Measurements from ENCODE around the gene ZNF316.
"Not testable (repeated sequence)": the region's sequence is repeated elsewhere in the genome, so short reads cannot be mapped to it uniquely, and the experiment has no call there.

The ZNF316 gene

DNA sequence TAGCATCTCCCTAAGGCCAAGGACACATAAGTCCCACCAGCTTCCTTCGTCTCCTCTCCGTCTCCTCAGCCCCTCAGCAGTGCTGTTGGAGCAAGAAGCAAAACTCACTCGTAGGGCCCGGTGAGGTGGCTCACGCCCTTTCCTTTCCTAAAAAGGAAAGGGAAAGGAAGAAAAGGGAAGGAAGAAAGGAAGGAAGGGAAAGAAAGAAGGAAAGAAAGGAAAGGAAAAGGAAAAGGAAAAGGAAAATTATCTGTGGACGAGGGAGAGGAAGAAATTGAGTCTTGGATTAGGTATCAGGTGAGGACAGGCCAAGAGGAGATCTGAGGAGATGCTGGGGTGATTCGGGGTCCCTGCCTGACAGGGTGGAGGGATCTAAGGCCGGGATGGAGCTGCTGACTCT, 3.1 kb upstream of the ZNF316 start:
- Histone ChIP-seq H3K9me3 (ENCODE audit: control insufficient read depth, insufficient read depth, low read length) (no peaks in the 10 kb centered on the region), H3K36me3 (ENCODE audit: insufficient read depth, low read length) (no peaks in the 10 kb centered on the region), H3K9ac (ENCODE audit: low read depth, low read length) (no peak overlapping the region), H3K4me1 (ENCODE audit: insufficient read depth, low read length) (no peaks in the 10 kb centered on the region)

DNA sequence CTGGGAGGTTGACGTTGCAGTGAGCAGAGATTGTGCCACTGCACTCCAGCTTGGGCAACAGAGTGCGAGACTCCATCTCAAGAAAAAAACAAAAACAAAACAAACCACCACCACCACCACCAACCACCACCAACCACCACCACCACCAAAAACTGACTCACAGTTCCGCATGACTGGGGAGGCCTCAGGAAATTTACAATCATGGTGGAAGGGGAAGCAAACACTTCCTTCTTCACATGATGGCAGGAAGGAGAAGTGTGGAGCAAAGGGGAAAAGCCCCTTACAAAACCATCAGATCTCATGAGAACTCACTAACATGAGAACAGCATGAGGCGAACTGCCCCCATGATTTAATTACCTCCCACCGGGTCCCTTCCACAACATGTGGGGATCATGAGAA, 2.1 kb upstream of the ZNF316 start:
- H3K9me3 ChIP-seq (ENCODE audit: control insufficient read depth, insufficient read depth, low read length); H3K4me1 ChIP-seq (ENCODE audit: insufficient read depth, low read length); H3K36me3 ChIP-seq (ENCODE audit: insufficient read depth, low read length); H3K9ac ChIP-seq (ENCODE audit: low read depth, low read length): not testable (repeated sequence)

DNA sequence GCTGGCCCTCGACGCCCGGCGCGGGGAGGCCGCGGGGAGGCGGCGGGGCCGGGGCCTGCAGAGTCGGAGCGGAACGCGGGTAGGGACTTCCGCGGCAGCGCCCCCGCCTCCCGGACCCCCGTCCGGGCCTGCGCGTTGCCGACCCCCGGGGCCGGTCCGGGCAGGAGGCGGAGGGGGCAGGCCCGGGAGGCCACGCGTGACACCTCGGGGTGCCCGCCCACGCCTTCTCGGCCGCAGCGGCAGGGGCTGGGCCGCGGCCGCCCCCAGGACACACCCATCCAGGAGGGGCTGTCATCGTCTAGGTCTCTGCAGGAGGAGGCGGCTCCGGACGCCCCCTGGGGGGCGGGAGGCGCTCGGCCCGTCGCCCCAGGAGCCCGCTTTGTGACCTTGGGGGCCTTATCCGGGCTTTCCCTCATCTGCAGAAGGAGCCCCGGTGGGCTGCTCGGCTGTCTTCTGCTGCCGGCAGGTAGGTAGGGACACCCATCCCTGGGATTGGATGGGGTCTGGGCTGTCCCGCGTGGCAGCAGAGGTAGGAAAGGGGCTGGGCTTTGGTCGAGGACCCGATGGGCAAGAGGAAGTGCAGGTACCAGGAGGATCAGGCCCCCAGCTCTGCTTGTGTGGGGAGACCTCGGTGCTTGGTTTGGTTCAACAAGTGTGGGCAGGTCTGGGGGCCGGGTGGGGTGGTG, 569 bp downstream of the ZNF316 start:
- Histone ChIP-seq H3K36me3 (ENCODE audit: insufficient read depth, low read length) (no peaks in the 10 kb centered on the region), H3K9me3 (ENCODE audit: control insufficient read depth, insufficient read depth, low read length) (no peaks in the 10 kb centered on the region), H3K9ac (ENCODE audit: low read depth, low read length) (peak overlapping the region; percentile 56; the same call in 1 of the 2 replicates), H3K4me1 (ENCODE audit: insufficient read depth, low read length) (no peaks in the 10 kb centered on the region)

- no peak overlapping the region for H3K9ac ChIP-seq (ENCODE audit: low read depth, low read length)
- H3K9me3 ChIP-seq (ENCODE audit: control insufficient read depth, insufficient read depth, low read length) = no peaks in the 10 kb centered on the region
- H3K4me1 ChIP-seq (ENCODE audit: insufficient read depth, low read length) = no peaks in the 10 kb centered on the region
- no peaks in the 10 kb centered on the region for H3K36me3 ChIP-seq (ENCODE audit: insufficient read depth, low read length)
These were observed 1.9 kb downstream of the ZNF316 start for GRCh38 chr7:6639032-6639431.

DNA sequence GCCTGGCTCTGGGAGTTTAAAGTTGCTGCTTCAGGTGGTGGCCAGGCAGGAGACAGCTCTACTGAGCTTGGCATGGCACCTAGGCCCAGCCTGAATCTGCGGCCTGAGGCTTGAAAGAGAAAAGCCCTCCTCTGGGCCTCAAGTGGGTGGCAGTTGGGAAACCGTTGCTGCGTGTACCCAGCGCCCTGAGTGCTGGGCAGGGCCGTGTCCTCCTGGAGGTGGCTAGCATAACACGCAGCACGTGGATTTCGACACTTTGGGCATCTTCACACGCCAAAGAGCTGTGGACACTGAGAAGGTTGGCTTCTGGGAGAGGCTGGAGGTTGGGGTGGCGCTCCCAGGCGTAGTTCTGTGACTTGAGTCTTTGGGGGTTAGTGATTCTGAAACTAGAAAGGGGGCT, 2.5 kb downstream of the ZNF316 start:
- H3K4me1 ChIP-seq (ENCODE audit: insufficient read depth, low read length) = no peaks in the 10 kb centered on the region
- no peak overlapping the region for H3K9ac ChIP-seq (ENCODE audit: low read depth, low read length)
- peaks cover 4% of the 10 kb centered on the region; the same call in 1 of the 2 replicates for H3K36me3 ChIP-seq (ENCODE audit: insufficient read depth, low read length)
- no peaks in the 10 kb centered on the region for H3K9me3 ChIP-seq (ENCODE audit: control insufficient read depth, insufficient read depth, low read length)

- no peaks in the 10 kb centered on the region for H3K9me3 ChIP-seq (ENCODE audit: control insufficient read depth, insufficient read depth, low read length)
- no peaks in the 10 kb centered on the region for H3K4me1 ChIP-seq (ENCODE audit: insufficient read depth, low read length)
- peaks cover 6% of the 10 kb centered on the region; the same call in 1 of the 2 replicates for H3K36me3 ChIP-seq (ENCODE audit: insufficient read depth, low read length)
- H3K9ac ChIP-seq (ENCODE audit: low read depth, low read length) = no peak overlapping the region; the same call in 1 of the 2 replicates
These were observed 3.2 kb downstream of the ZNF316 start for GRCh38 chr7:6640246-6640721.

- no peaks in the 10 kb centered on the region for H3K9me3 ChIP-seq (ENCODE audit: control insufficient read depth, insufficient read depth, low read length)
- no peaks in the 10 kb centered on the region for H3K4me1 ChIP-seq (ENCODE audit: insufficient read depth, low read length)
- H3K36me3 ChIP-seq (ENCODE audit: insufficient read depth, low read length) = peaks cover 6% of the 10 kb centered on the region; the same call in 1 of the 2 replicates
- H3K9ac ChIP-seq (ENCODE audit: low read depth, low read length) = no peak overlapping the region
These were observed 4.4 kb downstream of the ZNF316 start for GRCh38 chr7:6641305-6642035.

GRCh38 chr7:6642239-6642839, 5.2 kb downstream of the ZNF316 start:
- H3K9me3 ChIP-seq (ENCODE audit: control insufficient read depth, insufficient read depth, low read length) = no peaks in the 10 kb centered on the region
- H3K36me3 ChIP-seq (ENCODE audit: insufficient read depth, low read length) = peaks cover 6% of the 10 kb centered on the region; the same call in 1 of the 2 replicates
- H3K4me1 ChIP-seq (ENCODE audit: insufficient read depth, low read length) = no peaks in the 10 kb centered on the region
- no peak overlapping the region for H3K9ac ChIP-seq (ENCODE audit: low read depth, low read length)

DNA sequence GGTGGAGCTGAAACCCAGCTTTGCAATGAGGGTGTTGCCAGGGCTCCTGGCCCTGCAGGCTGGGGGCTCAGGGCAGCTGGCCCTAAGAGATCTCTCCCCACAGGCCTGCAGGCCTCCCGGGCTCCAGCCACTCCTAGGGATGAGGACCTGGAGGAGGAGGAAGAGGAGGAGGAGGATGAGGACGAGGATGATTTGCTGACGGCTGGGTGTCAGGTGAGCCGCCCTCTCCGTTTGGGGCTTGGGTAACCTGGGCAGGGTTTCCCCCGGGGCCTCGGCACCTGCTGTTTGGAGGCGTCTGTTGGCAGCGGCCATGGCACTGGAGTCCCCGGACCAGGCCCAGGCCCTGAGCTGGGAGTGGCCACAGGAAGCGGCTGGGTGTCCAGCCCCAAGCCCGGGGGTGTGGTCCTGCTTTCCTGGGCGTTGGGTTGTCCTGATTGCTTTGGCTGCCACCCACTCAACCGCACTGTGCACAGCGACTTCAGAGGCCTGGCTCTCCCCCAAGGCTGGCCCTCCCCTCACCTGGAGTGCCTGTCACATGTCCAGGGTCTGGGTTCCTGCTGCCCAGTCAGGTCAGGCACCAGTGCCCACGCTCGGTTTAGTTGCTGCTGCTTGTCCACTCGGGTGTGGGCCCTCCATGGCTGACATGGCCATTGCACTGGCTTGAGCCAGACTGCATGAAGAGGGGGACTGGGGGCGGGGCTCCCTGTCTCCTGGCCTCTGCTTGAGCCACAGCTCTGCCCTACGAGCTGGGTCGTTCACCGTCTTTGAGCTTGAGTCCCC, 5.9 kb downstream of the ZNF316 start:
- H3K9ac ChIP-seq (ENCODE audit: low read depth, low read length) = no peak overlapping the region
- no peaks in the 10 kb centered on the region for H3K4me1 ChIP-seq (ENCODE audit: insufficient read depth, low read length)
- no peaks in the 10 kb centered on the region for H3K9me3 ChIP-seq (ENCODE audit: control insufficient read depth, insufficient read depth, low read length)
- H3K36me3 ChIP-seq (ENCODE audit: insufficient read depth, low read length) = peaks cover 6% of the 10 kb centered on the region; the same call in 1 of the 2 replicates

DNA sequence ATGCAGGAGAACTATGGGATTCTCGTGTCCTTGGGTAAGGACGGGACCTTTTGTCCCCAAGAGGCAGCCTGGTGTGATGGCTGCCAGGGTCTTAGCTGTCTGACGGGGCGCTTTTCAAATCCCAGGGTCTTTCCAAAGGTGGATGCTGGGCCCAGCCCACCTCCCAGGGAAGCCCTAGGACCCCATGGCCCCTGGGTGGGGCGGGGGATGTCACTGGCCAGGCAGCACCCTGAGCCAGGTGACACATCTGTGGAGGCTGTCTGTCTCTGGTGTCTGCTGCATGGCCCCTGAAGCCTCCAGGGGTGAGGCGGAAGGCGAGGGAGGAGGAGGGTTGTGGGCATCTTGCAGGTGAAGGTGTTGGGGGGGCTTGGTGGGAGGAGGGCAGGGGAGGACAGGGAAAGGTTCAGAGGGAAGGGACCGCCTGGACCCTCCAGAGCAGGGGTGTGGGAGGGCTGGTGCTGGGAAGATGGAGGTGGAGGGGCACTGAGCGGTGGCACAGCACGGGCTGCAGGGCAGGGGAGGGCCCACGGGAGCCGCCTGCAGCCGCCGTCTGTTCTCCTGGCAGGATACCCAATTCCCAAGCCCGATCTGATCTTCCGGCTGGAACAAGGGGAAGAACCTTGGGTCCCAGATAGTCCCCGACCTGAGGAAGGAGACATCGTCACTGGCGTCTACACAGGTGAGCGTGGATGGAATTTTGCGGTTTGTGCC, 7.0 kb downstream of the ZNF316 start:
- no peak overlapping the region for H3K9ac ChIP-seq (ENCODE audit: low read depth, low read length)
- no peaks in the 10 kb centered on the region for H3K4me1 ChIP-seq (ENCODE audit: insufficient read depth, low read length)
- H3K9me3 ChIP-seq (ENCODE audit: control insufficient read depth, insufficient read depth, low read length) = no peaks in the 10 kb centered on the region
- peaks cover 6% of the 10 kb centered on the region; the same call in 1 of the 2 replicates for H3K36me3 ChIP-seq (ENCODE audit: insufficient read depth, low read length)

- H3K9me3 ChIP-seq (ENCODE audit: control insufficient read depth, insufficient read depth, low read length) = no peaks in the 10 kb centered on the region
- no peaks in the 10 kb centered on the region for H3K4me1 ChIP-seq (ENCODE audit: insufficient read depth, low read length)
- H3K9ac ChIP-seq (ENCODE audit: low read depth, low read length) = no peak overlapping the region
- peaks cover 6% of the 10 kb centered on the region; the same call in 1 of the 2 replicates for H3K36me3 ChIP-seq (ENCODE audit: insufficient read depth, low read length)
These were observed 7.6 kb downstream of the ZNF316 start for GRCh38 chr7:6644728-6645127.

DNA sequence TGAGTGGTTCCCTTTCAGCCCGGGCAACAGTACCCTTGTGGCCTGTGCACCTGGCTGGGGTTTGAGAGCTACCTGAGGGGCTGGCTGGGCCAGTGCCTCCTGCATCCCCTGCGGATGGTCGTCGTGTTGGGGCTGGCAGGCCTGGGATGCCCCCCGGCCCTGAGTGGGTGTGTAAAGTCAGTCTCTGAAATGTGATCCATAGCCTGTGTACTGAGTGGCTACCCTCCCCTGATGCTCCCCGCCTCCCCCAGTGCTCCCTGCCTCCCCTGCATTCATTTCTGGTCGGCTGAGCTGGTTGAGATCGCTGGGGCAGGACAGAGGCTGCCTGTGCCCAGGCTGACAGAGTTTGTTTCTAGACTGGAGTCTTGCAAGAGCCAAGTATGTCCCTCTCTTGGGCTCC, 9.3 kb downstream of the ZNF316 start:
- H3K4me1 ChIP-seq (ENCODE audit: insufficient read depth, low read length) = no peaks in the 10 kb centered on the region
- H3K9me3 ChIP-seq (ENCODE audit: control insufficient read depth, insufficient read depth, low read length) = no peaks in the 10 kb centered on the region
- H3K36me3 ChIP-seq (ENCODE audit: insufficient read depth, low read length) = peaks cover 6% of the 10 kb centered on the region; the same call in 1 of the 2 replicates
- no peak overlapping the region for H3K9ac ChIP-seq (ENCODE audit: low read depth, low read length)

DNA sequence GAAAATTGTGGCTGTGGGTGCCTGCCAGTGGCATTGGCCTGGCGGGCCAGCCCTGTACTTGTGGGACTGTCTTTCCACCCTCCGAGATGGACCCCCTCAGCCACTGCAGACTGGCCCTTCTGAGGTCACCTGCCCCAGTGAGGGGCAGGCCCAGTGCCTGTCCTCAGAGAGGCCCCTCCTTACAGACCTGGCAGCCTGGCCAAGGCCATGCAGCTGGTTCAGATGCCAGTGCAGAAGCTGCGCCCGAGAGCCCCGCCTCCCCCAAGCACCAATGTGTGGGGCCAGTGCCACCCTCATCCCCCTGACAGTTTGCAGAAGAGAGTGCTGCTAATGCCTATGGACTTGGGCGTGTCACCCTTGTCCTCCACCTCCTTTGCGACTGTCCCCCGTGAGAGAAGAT, 10.0 kb downstream of the ZNF316 start:
- no peak overlapping the region for H3K9ac ChIP-seq (ENCODE audit: low read depth, low read length)
- H3K9me3 ChIP-seq (ENCODE audit: control insufficient read depth, insufficient read depth, low read length) = no peaks in the 10 kb centered on the region
- peaks cover 6% of the 10 kb centered on the region; the same call in 1 of the 2 replicates for H3K36me3 ChIP-seq (ENCODE audit: insufficient read depth, low read length)
- no peaks in the 10 kb centered on the region for H3K4me1 ChIP-seq (ENCODE audit: insufficient read depth, low read length)
